Upper lobe of right lung (tissue), 1 donor: Measurements from ENCODE around the gene HACD2. TPM values are rescaled to one million over a fixed set of nuclear protein-coding genes. Genes with fewer than 3 reads are reported as not detected.
"Not testable (repeated sequence)": the region's sequence is repeated elsewhere in the genome, so short reads cannot be mapped to it uniquely, and the experiment has no call there.

Experiments
- ATAC-seq: fragments of 200-7000 bp; cut with Tn5 transposase; one replicate; pipeline ENCODE4 v1.9.1; 2020; ENCODE audit warnings: mild to moderate bottlenecking, moderate library complexity
- DNase-seq: peaks from one replicate; pipeline ENCODE4 v3.0.0-alpha.2; 2020
- H3K27ac ChIP-seq: fragments of 200-600 bp; one replicate; pipeline ENCODE4 v1.8.0; 2022
- H3K27me3 ChIP-seq: fragments of 200-600 bp; one replicate; pipeline ENCODE4 v1.8.0; 2022; ENCODE audit warnings: mild to moderate bottlenecking
- H3K36me3 ChIP-seq: fragments of 200-600 bp; one replicate; pipeline ENCODE4 v1.8.0; 2022
- H3K4me1 ChIP-seq: fragments of 200-600 bp; one replicate; pipeline ENCODE4 v1.8.0; 2022
- H3K4me3 ChIP-seq: fragments of 200-600 bp; one replicate; pipeline ENCODE4 v1.8.0; 2022; ENCODE audit warnings: mild to moderate bottlenecking
- H3K9me3 ChIP-seq: fragments of 200-600 bp; one replicate; pipeline ENCODE4 v1.8.0; 2022
- intact Hi-C: fragments of 100-400 bp; cut with DNase I; formaldehyde crosslinking; loops from one replicate; pipeline ENCODE4 v1.11.0; 2022
- total RNA-seq: library from RNA; stranded (reverse); fragmentation: NEBNext Ultra II Directional; extraction: Animal tissue kit (Norgen Biotek cat#: 25700); gene quantifications from one replicate; pipeline ENCODE4 v1.2.1, GENCODE V29; 2021
- TF ChIP-seq, protein P1 (sequence below): fragments of 200-600 bp; IDR thresholded peaks from one replicate; pipeline ENCODE4 v1.8.0; 2022; ENCODE audit warnings: antibody characterized with exemption
- donor health status: DM: no; HTN: yes; CAD: no; lungs with severe emphysema.

HACD2 gene
- total RNA-seq, 1 donor from 2014 or later: 47.2 TPM

DNA sequence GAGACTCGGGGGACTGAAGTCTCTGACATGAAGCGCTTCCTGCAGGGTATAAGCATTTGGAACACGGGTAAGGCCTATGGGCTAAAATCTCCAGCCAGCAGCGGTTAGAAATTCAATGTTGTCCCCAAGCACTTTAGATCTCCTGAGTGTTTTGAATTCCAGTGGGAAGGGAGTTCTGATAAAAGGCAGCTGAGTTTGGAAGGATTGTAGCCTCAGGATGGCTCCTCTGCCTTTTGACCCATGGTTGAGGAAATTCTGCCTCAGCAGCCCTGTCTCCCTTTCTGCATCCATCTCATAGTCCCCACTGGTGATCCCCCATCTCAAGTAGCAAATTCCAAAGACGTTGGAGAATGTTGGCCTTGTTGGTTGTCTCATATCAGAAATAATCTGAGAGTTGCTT is 24.2 kb upstream of the HACD2 start:
- Histone ChIP-seq H3K9me3 (no peaks in the 10 kb centered on the region), H3K4me3 (no peak overlapping the region), H3K36me3 (peaks cover 29% of the 10 kb centered on the region), H3K4me1 (no peaks in the 10 kb centered on the region), H3K27me3 (no peaks in the 10 kb centered on the region), H3K27ac (no peak overlapping the region)
- ATAC-seq (no peak), DNase-seq (no peak)
- intact Hi-C loops: no loop called here
- TF ChIP-seq, protein P1, sequence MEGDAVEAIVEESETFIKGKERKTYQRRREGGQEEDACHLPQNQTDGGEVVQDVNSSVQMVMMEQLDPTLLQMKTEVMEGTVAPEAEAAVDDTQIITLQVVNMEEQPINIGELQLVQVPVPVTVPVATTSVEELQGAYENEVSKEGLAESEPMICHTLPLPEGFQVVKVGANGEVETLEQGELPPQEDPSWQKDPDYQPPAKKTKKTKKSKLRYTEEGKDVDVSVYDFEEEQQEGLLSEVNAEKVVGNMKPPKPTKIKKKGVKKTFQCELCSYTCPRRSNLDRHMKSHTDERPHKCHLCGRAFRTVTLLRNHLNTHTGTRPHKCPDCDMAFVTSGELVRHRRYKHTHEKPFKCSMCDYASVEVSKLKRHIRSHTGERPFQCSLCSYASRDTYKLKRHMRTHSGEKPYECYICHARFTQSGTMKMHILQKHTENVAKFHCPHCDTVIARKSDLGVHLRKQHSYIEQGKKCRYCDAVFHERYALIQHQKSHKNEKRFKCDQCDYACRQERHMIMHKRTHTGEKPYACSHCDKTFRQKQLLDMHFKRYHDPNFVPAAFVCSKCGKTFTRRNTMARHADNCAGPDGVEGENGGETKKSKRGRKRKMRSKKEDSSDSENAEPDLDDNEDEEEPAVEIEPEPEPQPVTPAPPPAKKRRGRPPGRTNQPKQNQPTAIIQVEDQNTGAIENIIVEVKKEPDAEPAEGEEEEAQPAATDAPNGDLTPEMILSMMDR: no peak

DNA sequence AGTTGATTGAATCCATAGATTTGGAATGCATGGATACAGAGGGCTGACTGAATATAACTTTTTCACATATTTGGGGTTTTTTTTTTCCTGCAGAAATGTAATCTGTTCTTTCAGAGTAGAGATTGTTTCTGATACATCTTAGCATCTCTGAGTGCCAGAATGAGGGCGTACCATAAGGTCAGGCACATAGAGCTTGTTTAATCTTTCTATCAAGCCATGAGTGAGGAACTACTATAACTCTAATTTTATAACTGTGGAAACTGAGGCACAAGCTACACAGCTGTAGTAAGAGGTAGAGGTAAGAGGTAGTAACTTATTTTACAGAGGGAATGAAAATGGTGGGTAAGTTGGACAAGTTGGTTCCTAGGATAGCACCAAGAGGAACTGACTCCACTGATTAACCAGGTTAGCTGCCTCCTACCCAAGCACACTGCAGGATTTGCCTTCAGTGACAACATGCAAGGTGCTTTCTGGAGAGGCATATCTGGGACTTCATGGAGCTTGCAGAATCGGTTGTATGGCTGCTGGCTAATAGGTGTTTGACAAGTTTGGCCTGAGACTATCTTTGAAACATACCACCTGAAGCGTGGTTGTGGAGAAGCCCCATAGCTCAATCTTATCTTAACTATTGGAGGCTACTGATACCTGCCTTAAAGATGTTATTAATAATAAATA is 23.5 kb upstream of the HACD2 start:
- H3K4me3 ChIP-seq: no peak overlapping the region
- no peaks in the 10 kb centered on the region for H3K27me3 ChIP-seq
- H3K27ac ChIP-seq: no peak overlapping the region
- no peak for DNase-seq
- ATAC-seq: no peak
- peaks cover 22% of the 10 kb centered on the region for H3K36me3 ChIP-seq
- no peaks in the 10 kb centered on the region for H3K4me1 ChIP-seq
- TF ChIP-seq, protein P1: no peak
- H3K9me3 ChIP-seq: no peaks in the 10 kb centered on the region
- intact Hi-C loops: no loop called here

DNA sequence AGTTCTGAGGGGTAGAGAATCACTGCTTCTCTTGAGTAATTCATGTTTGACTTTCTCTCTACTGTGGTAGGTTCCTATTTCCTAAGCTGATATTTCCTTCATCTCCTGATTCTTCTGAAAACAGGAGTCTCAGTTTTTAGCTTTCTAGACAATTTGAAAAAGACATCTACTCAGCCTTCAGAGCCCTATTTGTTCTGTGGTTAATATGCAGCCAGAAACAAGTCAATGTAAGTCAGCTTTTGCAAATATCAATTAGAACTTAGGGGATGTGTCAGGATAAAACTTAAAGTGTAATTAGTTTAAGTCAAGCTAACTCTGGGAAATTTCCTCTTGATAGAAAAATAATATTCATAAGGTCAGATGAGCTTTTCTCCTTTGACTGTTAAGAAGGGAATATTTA is 21.7 kb upstream of the HACD2 start:
- intact Hi-C loops: no loop called here
- no peak for DNase-seq
- H3K27me3 ChIP-seq: no peaks in the 10 kb centered on the region
- H3K9me3 ChIP-seq: no peaks in the 10 kb centered on the region
- no peak overlapping the region for H3K4me3 ChIP-seq
- no peaks in the 10 kb centered on the region for H3K4me1 ChIP-seq
- H3K27ac ChIP-seq: no peak overlapping the region
- TF ChIP-seq, protein P1: no peak
- H3K36me3 ChIP-seq: peaks cover 6% of the 10 kb centered on the region
- ATAC-seq: no peak

DNA sequence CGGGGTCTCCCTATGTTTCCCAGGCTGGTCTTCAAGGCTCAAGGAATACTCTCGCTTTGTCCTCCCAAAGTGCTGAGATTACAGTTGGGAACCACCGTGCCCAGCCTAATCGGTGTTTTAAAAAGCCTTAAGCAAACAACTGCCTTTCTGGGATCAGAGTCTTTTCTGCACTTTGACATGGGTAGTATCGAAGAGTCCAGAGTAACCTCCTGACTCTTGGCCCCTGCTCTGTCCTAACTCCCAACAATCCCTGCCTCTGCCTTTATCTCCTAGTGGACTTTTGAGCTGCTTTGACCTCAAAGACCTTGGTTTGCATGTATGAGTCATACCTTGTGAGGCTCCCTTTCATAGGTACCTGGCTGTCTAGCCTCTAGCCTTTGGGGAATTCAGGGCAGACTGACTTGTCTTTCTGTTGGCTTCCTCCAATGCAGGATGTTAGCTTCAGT is 21.0 kb upstream of the HACD2 start:
- DNase-seq (no peak), ATAC-seq (peak; percentile 59)

DNA sequence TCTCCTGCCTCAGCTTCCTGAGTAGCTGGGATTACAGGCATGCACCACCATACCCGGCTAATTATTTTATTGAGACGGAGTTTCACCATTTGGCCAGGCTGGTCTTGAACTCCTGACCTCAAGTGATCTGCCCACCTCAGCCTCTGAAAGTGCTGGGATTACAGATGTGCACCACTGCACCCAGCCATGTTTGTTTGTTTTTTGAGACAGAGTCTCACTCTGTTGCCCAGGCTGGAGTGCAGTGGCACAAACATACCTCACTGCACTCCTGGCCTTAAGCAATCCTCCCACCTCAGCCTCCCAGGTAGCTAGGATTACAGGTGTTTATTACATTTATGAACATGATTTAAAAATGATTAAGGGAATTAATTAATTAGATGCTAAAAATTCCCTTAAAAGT is 18.3 kb upstream of the HACD2 start:
- H3K4me1 ChIP-seq, H3K27me3 ChIP-seq, intact Hi-C loops, ATAC-seq, H3K9me3 ChIP-seq, H3K4me3 ChIP-seq, H3K27ac ChIP-seq, DNase-seq, H3K36me3 ChIP-seq: not testable (repeated sequence)

More for the DNA sequence above, 21.0 kb upstream of the HACD2 start:
- Histone ChIP-seq H3K4me1 (no peaks in the 10 kb centered on the region), H3K4me3 (no peak overlapping the region), H3K36me3 (no peaks in the 10 kb centered on the region), H3K27ac (no peak overlapping the region), H3K27me3 (no peaks in the 10 kb centered on the region), H3K9me3 (no peaks in the 10 kb centered on the region)
- intact Hi-C loops: no loop called here
- TF ChIP-seq, protein P1: no peak

DNA sequence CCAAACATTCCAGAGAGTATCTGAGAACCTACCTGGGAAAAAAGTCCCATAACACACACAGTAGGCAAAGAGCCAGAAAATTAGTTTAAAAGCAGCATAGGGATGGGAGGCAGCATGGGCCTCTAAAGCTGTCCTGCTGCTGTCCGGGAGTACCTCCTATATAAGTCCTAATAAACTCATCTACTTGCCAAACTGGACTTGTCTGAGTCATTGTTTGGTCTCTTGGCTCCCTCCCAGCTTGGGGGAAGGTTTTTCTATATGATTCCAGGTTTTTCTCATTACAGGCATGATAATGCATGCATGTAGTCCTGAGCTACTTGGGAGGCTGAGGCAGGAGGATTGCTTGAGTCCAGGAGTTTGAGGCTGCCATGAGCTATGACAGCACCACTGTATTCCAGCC is 17.5 kb upstream of the HACD2 start:
- ATAC-seq (no peak), DNase-seq (no peak)
- no peaks in the 10 kb centered on the region for H3K9me3 ChIP-seq
- TF ChIP-seq, protein P1: no peak
- no peak overlapping the region for H3K27ac ChIP-seq
- H3K36me3 ChIP-seq: no peaks in the 10 kb centered on the region
- H3K4me3 ChIP-seq: no peak overlapping the region
- H3K4me1 ChIP-seq: no peaks in the 10 kb centered on the region
- no peaks in the 10 kb centered on the region for H3K27me3 ChIP-seq
- intact Hi-C loops: no loop called here

DNA sequence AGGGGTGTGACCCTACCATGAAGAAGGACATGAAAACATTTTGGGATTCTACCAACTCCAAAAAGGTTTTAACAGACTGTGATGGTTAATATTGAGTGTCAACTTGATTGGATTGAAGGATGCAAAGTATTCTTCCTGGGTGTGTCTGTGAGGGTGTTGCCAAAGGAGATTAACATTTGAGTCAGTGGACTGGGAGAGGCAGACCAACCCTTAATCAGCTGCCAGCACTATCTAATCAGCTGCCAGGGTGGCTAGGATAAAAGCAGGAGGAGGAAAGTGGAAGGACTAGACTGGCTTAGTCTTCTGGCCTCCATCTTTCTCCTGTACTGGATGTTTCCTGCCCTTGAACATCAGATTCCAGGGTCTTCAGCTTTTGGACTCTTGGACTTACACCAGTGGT is 16.0 kb upstream of the HACD2 start:
- H3K27ac ChIP-seq, H3K27me3 ChIP-seq, H3K9me3 ChIP-seq, H3K4me3 ChIP-seq, DNase-seq, H3K36me3 ChIP-seq, H3K4me1 ChIP-seq, intact Hi-C loops, ATAC-seq: not testable (repeated sequence)
